HCT116 (cell line): ENCODE results near the gene MDP1. TPM values are rescaled to one million over a fixed set of nuclear protein-coding genes. Genes with fewer than 3 reads are reported as not detected.

ENCODE experiments used
- ATAC-seq: fragments of 200-7000 bp; cut with Tn5 transposase; 2 replicates; pipeline ENCODE4 v1.9.1; 2020; ENCODE audit warnings: mild to moderate bottlenecking, moderate library complexity
- BruUV-seq: library from RNA; stranded (reverse); fragments of 400-500 nt; replicated peaks from 2 replicates; lab custom pipeline; 2021; lab: Mats Ljungman, UMichigan
- CTCF ChIA-PET: fragments of 300-600 bp; sonication (Branson Sonifier 250); formaldehyde crosslinking; loops from one replicate; lab custom pipeline; 2021; ENCODE audit warnings: antibody characterized with exemption; lab: Charles Lee
- POLR2A ChIA-PET: fragments of 300-600, 350-600 bp; sonication (Branson Sonifier 250); formaldehyde crosslinking; loops from one replicate; lab custom pipeline; 2021; ENCODE audit warnings: antibody characterized with exemption; lab: Charles Lee
- RAD21 ChIA-PET, 2 experiments: fragments of 300-600 bp; sonication (Branson Sonifier 250); formaldehyde crosslinking; loops; one replicate each; lab custom pipeline; 2023; ENCODE audit warnings: low total read pairs in 2 of 2; ENCODE audit not compliant: uncharacterized antibody in 2 of 2, unreplicated experiment in 2 of 2, low non-redundant PET in 1 of 2; lab: Charles Lee
- DNase-seq: peaks from one replicate; pipeline ENCODE4 v3.0.0-alpha.2; 2010; ENCODE audit warnings: low read depth, low spot score
- H2AFZ ChIP-seq: fragments of 200-600 bp; shearing (Covaris generic), sonication (generic); 2 replicates; pipeline ENCODE4 v1.6.1; 2017; ENCODE audit warnings: low read depth, mixed run types, mixed read lengths, antibody characterized with exemption, low read length; ENCODE audit not compliant: poor library complexity, severe bottlenecking
- H3K27ac ChIP-seq: 2 replicates; pipeline ENCODE4 v1.5.1; 2012; ENCODE audit warnings: low read depth, low read length
- H3K27me3 ChIP-seq: fragments of 200-600 bp; sonication (generic); 2 replicates; pipeline ENCODE4 v1.6.1; 2016; ENCODE audit warnings: mixed run types, low read length, mixed read lengths; ENCODE audit not compliant: insufficient read depth
- H3K36me3 ChIP-seq, 2 experiments: fragments of 200-500 bp in 1 of 2; fragments of 200-600 bp in 1 of 2; sonication (Bioruptor generic) in 1 of 2; sonication (generic) in 1 of 2; 2 replicates each; pipeline versions ENCODE4 v1.5.1 to v1.6.1; 2014 to 2016; ENCODE audit warnings: low read length in 2 of 2, inconsistent platforms in 1 of 2, mixed read lengths in 1 of 2, mixed run types in 1 of 2; ENCODE audit not compliant: insufficient read depth in 2 of 2, control insufficient read depth in 1 of 2
- H3K4me1 ChIP-seq, 2 experiments: fragments of 200-600 bp in 1 of 2; sonication (generic) in 1 of 2; 2 replicates each; pipeline versions ENCODE4 v1.5.1 to v1.6.1; 2012 to 2017; ENCODE audit warnings: low read length in 2 of 2, inconsistent platforms in 1 of 2, mild to moderate bottlenecking in 1 of 2, mixed read lengths in 1 of 2, mixed run types in 1 of 2, moderate library complexity in 1 of 2; ENCODE audit not compliant: insufficient read depth in 2 of 2, control insufficient read depth in 1 of 2
- H3K4me2 ChIP-seq: fragments of 200-600 bp; sonication (generic); 2 replicates; pipeline ENCODE4 v1.6.1; 2017; ENCODE audit warnings: mixed run types, low read length, mixed read lengths
- H3K4me3 ChIP-seq, 2 experiments: fragments of 200-600 bp in 1 of 2; sonication (generic) in 1 of 2; replicated peaks in 1 of 2; 2 replicates each; pipeline ENCODE4 v1.5.1; 2011 to 2016; ENCODE audit warnings: low read length in 2 of 2, control low read depth in 1 of 2, low read depth in 1 of 2, mild to moderate bottlenecking in 1 of 2, mixed read lengths in 1 of 2, mixed run types in 1 of 2
- H3K79me2 ChIP-seq: fragments of 200-600 bp; sonication (generic); 2 replicates; pipeline ENCODE4 v1.6.1; 2017; ENCODE audit warnings: mild to moderate bottlenecking, mixed run types, low read length, moderate library complexity, mixed read lengths; ENCODE audit not compliant: insufficient read depth
- H3K9ac ChIP-seq: fragments of 200-600 bp; sonication (generic); 2 replicates; pipeline ENCODE4 v1.6.1; 2016; ENCODE audit warnings: low read length, mixed read lengths
- H3K9me2 ChIP-seq: fragments of 200-600 bp; sonication (generic), shearing (Covaris generic); 2 replicates; pipeline ENCODE4 v1.6.1; 2017; ENCODE audit warnings: mixed run types, mild to moderate bottlenecking, moderate library complexity; ENCODE audit not compliant: insufficient read depth
- H3K9me3 ChIP-seq, 2 experiments: fragments of 200-500 bp in 1 of 2; fragments of 200-600 bp in 1 of 2; sonication (Bioruptor generic) in 1 of 2; sonication (generic) in 1 of 2; 2 replicates each; pipeline ENCODE4 v1.6.1; 2014 to 2017; ENCODE audit warnings: low read length in 2 of 2, mixed read lengths in 2 of 2, inconsistent platforms in 1 of 2, low read depth in 1 of 2, mild to moderate bottlenecking in 1 of 2, mixed run types in 1 of 2, moderate library complexity in 1 of 2; ENCODE audit not compliant: control insufficient read depth in 1 of 2, insufficient read depth in 1 of 2
- H4K20me1 ChIP-seq: fragments of 200-600 bp; sonication (generic), shearing (Covaris generic); 2 replicates; pipeline ENCODE4 v1.6.1; 2017; ENCODE audit warnings: mixed run types, mild to moderate bottlenecking, moderate library complexity; ENCODE audit not compliant: insufficient read depth
- CBX3 ChIP-seq: IDR thresholded peaks from 2 replicates; pipeline ENCODE4 v1.6.1; 2012; ENCODE audit warnings: low read depth
- CEBPB ChIP-seq: IDR thresholded peaks from 2 replicates; pipeline ENCODE4 v1.6.1; 2012; ENCODE audit warnings: low read depth
- EGR1 ChIP-seq: IDR thresholded peaks from 2 replicates; pipeline ENCODE4 v1.6.1; 2012; ENCODE audit warnings: low read depth
- ELF1 ChIP-seq: IDR thresholded peaks from 2 replicates; pipeline ENCODE4 v1.6.1; 2012; ENCODE audit warnings: low read depth, borderline replicate concordance
- FOSL1 ChIP-seq: IDR thresholded peaks from 2 replicates; pipeline ENCODE4 v1.6.1; 2012; ENCODE audit warnings: low read depth
- JUND ChIP-seq: IDR thresholded peaks from 2 replicates; pipeline ENCODE4 v1.6.1; 2012
- MAX ChIP-seq: IDR thresholded peaks from 2 replicates; pipeline ENCODE4 v1.6.1; 2012
- POLR2A ChIP-seq: IDR thresholded peaks from 2 replicates; pipeline ENCODE4 v1.7.0; 2011; ENCODE audit warnings: borderline replicate concordance; ENCODE audit not compliant: insufficient read depth, insufficient read length; ENCODE audit errors: extremely low read depth
- POLR2AphosphoS5 ChIP-seq: IDR thresholded peaks from 2 replicates; pipeline ENCODE4 v1.6.1; 2011; ENCODE audit warnings: mild to moderate bottlenecking, low read depth, low read length, moderate library complexity
- SIN3A ChIP-seq: IDR thresholded peaks from 2 replicates; pipeline ENCODE4 v1.6.1; 2012; ENCODE audit warnings: low read depth
- SP1 ChIP-seq: IDR thresholded peaks from 2 replicates; pipeline ENCODE4 v1.6.1; 2012; ENCODE audit warnings: low read depth
- SRF ChIP-seq: IDR thresholded peaks from 2 replicates; pipeline ENCODE4 v1.6.1; 2012; ENCODE audit warnings: low read depth
- TCF7L2 ChIP-seq: IDR thresholded peaks from 2 replicates; pipeline ENCODE4 v1.7.0; 2011; ENCODE audit warnings: borderline replicate concordance, inconsistent platforms; ENCODE audit not compliant: insufficient read depth, insufficient read length; ENCODE audit errors: extremely low read depth
- ZFX ChIP-seq: fragments of 450-650 bp; IDR thresholded peaks from 2 replicates; pipeline ENCODE4 v1.6.1; 2017
- ZNF274 ChIP-seq: fragments of 200-500 bp; sonication (Bioruptor generic); IDR thresholded peaks from 2 replicates; pipeline ENCODE4 v1.6.1; 2014; ENCODE audit warnings: mild to moderate bottlenecking, low read depth, low read length, inconsistent platforms
- intact Hi-C: fragments of 100-400 bp; cut with micrococcal nuclease; formaldehyde crosslinking; loops from 2 replicates; pipeline ENCODE4 v1.10.0; 2022
- total RNA-seq: library from RNA; stranded (reverse); gene quantifications from one replicate; pipeline ENCODE4 v1.2.1, GENCODE V29; 2021; ENCODE audit not compliant: unreplicated experiment
- TF ChIP-seq, protein P1 (sequence below): IDR thresholded peaks from 2 replicates; pipeline ENCODE4 v1.6.1; 2012; ENCODE audit warnings: low read depth
- TF ChIP-seq, protein P2 (sequence below), 3 experiments: fragments of 200-600 bp in 1 of 3; sonication (generic) in 1 of 3; IDR thresholded peaks in 2 of 3; conservative IDR thresholded peaks in 1 of 3; 2 replicates each; pipeline ENCODE4 v1.5.1; 2012 to 2017; ENCODE audit warnings: low read depth in 2 of 3, low read length in 2 of 3, antibody characterized with exemption in 1 of 3, borderline replicate concordance in 1 of 3, control low read depth in 1 of 3, mild to moderate bottlenecking in 1 of 3, mixed read lengths in 1 of 3, mixed run types in 1 of 3, moderate library complexity in 1 of 3; ENCODE audit not compliant: insufficient read depth in 1 of 3
- TF ChIP-seq, protein P3 (sequence below): IDR thresholded peaks from 2 replicates; pipeline ENCODE4 v1.6.1; 2011; ENCODE audit warnings: mild to moderate bottlenecking, low read length, moderate library complexity; ENCODE audit not compliant: insufficient replicate concordance; ENCODE audit errors: extremely low read depth
- TF ChIP-seq, protein P4 (sequence below): IDR thresholded peaks from 2 replicates; pipeline ENCODE4 v1.6.1; 2012

MDP1 gene
- total RNA-seq, 1 experiment from 2014 or later, result 15.9 TPM

DNA sequence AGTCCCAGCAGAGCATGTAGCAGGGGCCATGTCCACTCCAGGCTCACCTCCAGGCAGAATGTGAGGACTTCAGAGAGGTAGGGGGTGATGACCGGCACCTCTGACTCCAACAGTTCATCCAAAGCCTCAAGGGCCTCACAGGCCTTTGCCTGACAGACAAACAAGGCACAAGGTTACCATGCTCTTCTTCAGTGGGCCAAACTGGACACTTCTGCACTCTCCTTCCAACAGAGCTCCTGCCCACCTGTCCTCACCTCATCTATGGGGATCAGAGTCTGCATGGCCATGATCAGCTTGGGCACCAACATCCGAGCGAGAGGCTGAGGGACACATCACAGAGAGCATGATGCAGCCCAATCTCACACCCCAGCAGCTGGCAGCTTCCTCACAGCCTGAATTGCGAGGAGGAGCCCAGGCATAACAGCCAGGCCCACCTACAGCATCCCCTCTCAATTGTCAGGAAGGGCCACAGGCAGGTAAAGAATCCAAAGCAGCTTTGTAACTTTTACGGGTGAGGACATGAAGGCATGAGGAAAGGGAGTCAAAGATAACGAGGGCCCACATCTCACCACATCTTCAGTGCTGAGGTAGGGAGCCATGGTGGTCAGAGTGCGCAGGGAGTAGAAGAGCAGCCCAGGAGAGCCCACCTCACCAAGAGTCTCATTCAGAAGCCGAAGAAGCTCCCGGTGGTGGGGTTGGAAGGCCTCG, 28.9 kb downstream of the MDP1 start:
- TF ChIP-seq, protein P1, sequence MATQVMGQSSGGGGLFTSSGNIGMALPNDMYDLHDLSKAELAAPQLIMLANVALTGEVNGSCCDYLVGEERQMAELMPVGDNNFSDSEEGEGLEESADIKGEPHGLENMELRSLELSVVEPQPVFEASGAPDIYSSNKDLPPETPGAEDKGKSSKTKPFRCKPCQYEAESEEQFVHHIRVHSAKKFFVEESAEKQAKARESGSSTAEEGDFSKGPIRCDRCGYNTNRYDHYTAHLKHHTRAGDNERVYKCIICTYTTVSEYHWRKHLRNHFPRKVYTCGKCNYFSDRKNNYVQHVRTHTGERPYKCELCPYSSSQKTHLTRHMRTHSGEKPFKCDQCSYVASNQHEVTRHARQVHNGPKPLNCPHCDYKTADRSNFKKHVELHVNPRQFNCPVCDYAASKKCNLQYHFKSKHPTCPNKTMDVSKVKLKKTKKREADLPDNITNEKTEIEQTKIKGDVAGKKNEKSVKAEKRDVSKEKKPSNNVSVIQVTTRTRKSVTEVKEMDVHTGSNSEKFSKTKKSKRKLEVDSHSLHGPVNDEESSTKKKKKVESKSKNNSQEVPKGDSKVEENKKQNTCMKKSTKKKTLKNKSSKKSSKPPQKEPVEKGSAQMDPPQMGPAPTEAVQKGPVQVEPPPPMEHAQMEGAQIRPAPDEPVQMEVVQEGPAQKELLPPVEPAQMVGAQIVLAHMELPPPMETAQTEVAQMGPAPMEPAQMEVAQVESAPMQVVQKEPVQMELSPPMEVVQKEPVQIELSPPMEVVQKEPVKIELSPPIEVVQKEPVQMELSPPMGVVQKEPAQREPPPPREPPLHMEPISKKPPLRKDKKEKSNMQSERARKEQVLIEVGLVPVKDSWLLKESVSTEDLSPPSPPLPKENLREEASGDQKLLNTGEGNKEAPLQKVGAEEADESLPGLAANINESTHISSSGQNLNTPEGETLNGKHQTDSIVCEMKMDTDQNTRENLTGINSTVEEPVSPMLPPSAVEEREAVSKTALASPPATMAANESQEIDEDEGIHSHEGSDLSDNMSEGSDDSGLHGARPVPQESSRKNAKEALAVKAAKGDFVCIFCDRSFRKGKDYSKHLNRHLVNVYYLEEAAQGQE, result no peak
- no peak for TF ChIP-seq CBX3
- no peak for TF ChIP-seq ELF1
- no peak for TF ChIP-seq MAX
- TF ChIP-seq ZNF274, result no peak
- TF ChIP-seq SP1, result no peak
- TF ChIP-seq FOSL1, result no peak
- no peak for TF ChIP-seq CEBPB
- TF ChIP-seq SRF, result no peak
- no peak for TF ChIP-seq POLR2AphosphoS5
- TF ChIP-seq, protein P2, sequence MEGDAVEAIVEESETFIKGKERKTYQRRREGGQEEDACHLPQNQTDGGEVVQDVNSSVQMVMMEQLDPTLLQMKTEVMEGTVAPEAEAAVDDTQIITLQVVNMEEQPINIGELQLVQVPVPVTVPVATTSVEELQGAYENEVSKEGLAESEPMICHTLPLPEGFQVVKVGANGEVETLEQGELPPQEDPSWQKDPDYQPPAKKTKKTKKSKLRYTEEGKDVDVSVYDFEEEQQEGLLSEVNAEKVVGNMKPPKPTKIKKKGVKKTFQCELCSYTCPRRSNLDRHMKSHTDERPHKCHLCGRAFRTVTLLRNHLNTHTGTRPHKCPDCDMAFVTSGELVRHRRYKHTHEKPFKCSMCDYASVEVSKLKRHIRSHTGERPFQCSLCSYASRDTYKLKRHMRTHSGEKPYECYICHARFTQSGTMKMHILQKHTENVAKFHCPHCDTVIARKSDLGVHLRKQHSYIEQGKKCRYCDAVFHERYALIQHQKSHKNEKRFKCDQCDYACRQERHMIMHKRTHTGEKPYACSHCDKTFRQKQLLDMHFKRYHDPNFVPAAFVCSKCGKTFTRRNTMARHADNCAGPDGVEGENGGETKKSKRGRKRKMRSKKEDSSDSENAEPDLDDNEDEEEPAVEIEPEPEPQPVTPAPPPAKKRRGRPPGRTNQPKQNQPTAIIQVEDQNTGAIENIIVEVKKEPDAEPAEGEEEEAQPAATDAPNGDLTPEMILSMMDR (IDR thresholded peaks at IDR 0.05 in 2 of 3, conservative IDR thresholded peaks at IDR 0.05 in 1 of 3; ENCODE audit: borderline replicate concordance in 1 of 3, insufficient read depth in 1 of 3, low read depth in 2 of 3, low read length in 2 of 3), result no peak
- TF ChIP-seq JUND, result no peak
- no peak for TF ChIP-seq SIN3A
- TF ChIP-seq ZFX, result no peak
- TF ChIP-seq TCF7L2, result no peak
- TF ChIP-seq, protein P3, sequence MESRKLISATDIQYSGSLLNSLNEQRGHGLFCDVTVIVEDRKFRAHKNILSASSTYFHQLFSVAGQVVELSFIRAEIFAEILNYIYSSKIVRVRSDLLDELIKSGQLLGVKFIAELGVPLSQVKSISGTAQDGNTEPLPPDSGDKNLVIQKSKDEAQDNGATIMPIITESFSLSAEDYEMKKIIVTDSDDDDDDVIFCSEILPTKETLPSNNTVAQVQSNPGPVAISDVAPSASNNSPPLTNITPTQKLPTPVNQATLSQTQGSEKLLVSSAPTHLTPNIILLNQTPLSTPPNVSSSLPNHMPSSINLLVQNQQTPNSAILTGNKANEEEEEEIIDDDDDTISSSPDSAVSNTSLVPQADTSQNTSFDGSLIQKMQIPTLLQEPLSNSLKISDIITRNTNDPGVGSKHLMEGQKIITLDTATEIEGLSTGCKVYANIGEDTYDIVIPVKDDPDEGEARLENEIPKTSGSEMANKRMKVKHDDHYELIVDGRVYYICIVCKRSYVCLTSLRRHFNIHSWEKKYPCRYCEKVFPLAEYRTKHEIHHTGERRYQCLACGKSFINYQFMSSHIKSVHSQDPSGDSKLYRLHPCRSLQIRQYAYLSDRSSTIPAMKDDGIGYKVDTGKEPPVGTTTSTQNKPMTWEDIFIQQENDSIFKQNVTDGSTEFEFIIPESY, result no peak
- TF ChIP-seq, protein P4, sequence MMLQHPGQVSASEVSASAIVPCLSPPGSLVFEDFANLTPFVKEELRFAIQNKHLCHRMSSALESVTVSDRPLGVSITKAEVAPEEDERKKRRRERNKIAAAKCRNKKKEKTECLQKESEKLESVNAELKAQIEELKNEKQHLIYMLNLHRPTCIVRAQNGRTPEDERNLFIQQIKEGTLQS, result no peak
- no peak for TF ChIP-seq EGR1
- no peak for TF ChIP-seq POLR2A
- Histone ChIP-seq H3K9me3 (no peaks in the 10 kb centered on the region), H3K9me2 (no peaks in the 10 kb centered on the region), H3K4me2 (peak overlapping the region; percentile 91; the same call in 1 of the 2 replicates), H3K79me2 (peaks cover 40% of the 10 kb centered on the region), H3K4me3 (peak overlapping the region; percentile 89 to 94), H3K9ac (no peak overlapping the region), H3K4me1 (peaks cover 16 to 17% of the 10 kb centered on the region in 2 experiments), H2AFZ (no peak overlapping the region), H4K20me1 (no peaks in the 10 kb centered on the region), H3K36me3 (peaks cover 33 to 39% of the 10 kb centered on the region in 2 experiments; a peak in 3 of 4 replicates), H3K27me3 (no peaks in the 10 kb centered on the region), H3K27ac (no peak overlapping the region; the same call in 1 of the 2 replicates)
- BruUV-seq, result no TSS peak
- intact Hi-C loops, result no loop called here
- DNase-seq, result no peak
- POLR2A ChIA-PET, result no interaction called here
- ATAC-seq, result no peak
- CTCF ChIA-PET, result no interaction called here
- RAD21 ChIA-PET, result no interaction called here
